ENCODE measurements around the gene BANF2. TPM values are rescaled to one million over a fixed set of nuclear protein-coding genes. Genes with fewer than 3 reads are reported as not detected.

BANF2 gene
- total and polyA plus RNA-seq, 2 of the 8 experiments (the other 6 are each of a cell fraction or from before 2014, with no cell fraction given): not detected

DNA sequence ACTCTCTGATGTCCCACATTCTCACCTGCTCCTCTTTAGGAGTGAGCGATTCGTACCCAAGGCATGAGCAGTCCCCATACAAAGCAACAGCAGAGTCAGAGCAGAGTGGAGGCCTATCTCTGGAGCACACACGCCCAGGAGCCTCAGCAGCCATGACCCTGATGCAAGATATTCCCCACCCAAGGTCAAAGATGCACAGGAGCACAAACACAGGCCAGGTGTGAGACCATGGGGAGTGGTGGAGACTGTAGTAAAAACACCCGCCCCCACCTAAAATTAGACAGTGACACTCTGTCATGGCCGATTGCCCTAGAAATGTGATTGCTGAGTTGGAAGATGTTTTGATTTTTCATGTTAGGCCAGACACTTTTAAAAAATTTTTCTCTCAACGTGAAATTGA is 39.1 kb upstream of the BANF2 start:
- H3K23ac ChIP-seq (ENCODE audit: insufficient read length): no peak overlapping the region
- H4K20me1 ChIP-seq (replicated peaks in 1 of 2; ENCODE audit: control insufficient read depth in 1 of 2, insufficient read depth in 2 of 2, low read length in 2 of 2): peaks cover 0 to 8% of the 10 kb centered on the region in 2 experiments
- H3K9me3 ChIP-seq (ENCODE audit: insufficient read depth in 2 of 2, low read depth in 1 of 2, low read length in 1 of 2): peaks cover 6 to 13% of the 10 kb centered on the region in 2 experiments
- no peak overlapping the region for H2BK5ac ChIP-seq (ENCODE audit: low read depth, low read length)
- H3K23me2 ChIP-seq (ENCODE audit: low read depth, low read length): no peaks in the 10 kb centered on the region
- H3K18ac ChIP-seq (ENCODE audit: extremely low read depth, low read length): no peak overlapping the region
- no peak overlapping the region for H3K27ac ChIP-seq (ENCODE audit: low read depth, low read length)
- peaks cover 0 to 20% (median 10%) of the 10 kb centered on the region in 4 experiments; a peak in 5 of 8 replicates for H3K36me3 ChIP-seq (ENCODE audit: control insufficient read depth in 2 of 4, insufficient read depth in 4 of 4, low read length in 3 of 4)
- WGBS, 2 experiments (ENCODE audit: extremely low coverage in 1 of 2, insufficient coverage in 1 of 2, insufficient read length in 1 of 2, insufficient replicate concordance in 2 of 2, low coverage in 1 of 2, low lambda C conversion rate in 2 of 2, missing lambda C conversion rate in 1 of 2): 95% methylated on average over 6 of the region's 6 CpGs; no CpG with 5 or more reads in 1 of the 2 experiments
- no peak overlapping the region for H2AFZ ChIP-seq (ENCODE audit: low read length)
- H4K8ac ChIP-seq (ENCODE audit: extremely low read depth, insufficient read depth, low read length): no peak overlapping the region
- H4K5ac ChIP-seq (ENCODE audit: insufficient read length, low read depth, low read length): no peak overlapping the region
- no peak overlapping the region for H2BK12ac ChIP-seq (ENCODE audit: low read depth, low read length)
- ChIA-PET CTCF (ENCODE audit: partially characterized antibody) (interaction anchor here (0.7 kb wide), 1 partner anchor 156 kb away, joined by 3 read pairs; no protein-coding TSS in a partner anchor), POLR2A (ENCODE audit: partially characterized antibody) (no interaction called here)
- H4K91ac ChIP-seq (replicated peaks; ENCODE audit: insufficient read length, low read length): no peak overlapping the region
- H3K4ac ChIP-seq (replicated peaks; ENCODE audit: insufficient read length, low read depth, low read length): no peak overlapping the region
- H3K79me1 ChIP-seq (ENCODE audit: low read depth, low read length): peaks cover 12% of the 10 kb centered on the region
- H3K27me3 ChIP-seq (replicated peaks in 1 of 4; ENCODE audit: control insufficient read depth in 3 of 4, extremely low read depth in 1 of 4, insufficient read depth in 3 of 4, low read length in 3 of 4): no peaks in the 10 kb centered on the region
- no peak overlapping the region for H3K9ac ChIP-seq (replicated peaks in 1 of 4; ENCODE audit: extremely low read depth in 1 of 4, low read depth in 3 of 4, low read length in 3 of 4)
- DNase-seq (ENCODE audit: low read depth in 1 of 2, low spot score in 2 of 2) (no peak), FAIRE-seq (no peak)
- H3K4me3 ChIP-seq (ENCODE audit: extremely low read depth in 1 of 4, insufficient read depth in 2 of 4, low read depth in 3 of 4, low read length in 4 of 4): no peak overlapping the region
- H3K4me1 ChIP-seq (replicated peaks in 1 of 4; ENCODE audit: control insufficient read depth in 3 of 4, insufficient read depth in 4 of 4, low read length in 3 of 4): peaks cover 5 to 10% (median 7%) of the 10 kb centered on the region in 4 experiments; a peak in 5 of 7 replicates
- H2BK120ac ChIP-seq (replicated peaks; ENCODE audit: low read depth, low read length): no peak overlapping the region
- no peak overlapping the region for H2BK15ac ChIP-seq (ENCODE audit: low read length)
- H2AK5ac ChIP-seq (ENCODE audit: low read depth, low read length): no peak overlapping the region
- no peak overlapping the region for H3K4me2 ChIP-seq (ENCODE audit: insufficient read depth in 1 of 2, low read depth in 2 of 2, low read length in 2 of 2)
- no peak overlapping the region for H2BK20ac ChIP-seq (ENCODE audit: low read length)
- peaks cover 8 to 79% of the 10 kb centered on the region in 2 experiments for H3K79me2 ChIP-seq (ENCODE audit: control insufficient read depth in 1 of 2, insufficient read depth in 2 of 2, low read length in 2 of 2)
- H3K14ac ChIP-seq (ENCODE audit: insufficient read length): no peak overlapping the region
- H3K56ac ChIP-seq (replicated peaks; ENCODE audit: insufficient read length, low read depth, low read length): no peak overlapping the region
- TF ChIP-seq GTF2F1 (IDR thresholded peaks at IDR 0.05; ENCODE audit: borderline replicate concordance, low read depth, low read length): no peak
- no peak for TF ChIP-seq HDAC2 (IDR thresholded peaks at IDR 0.05; ENCODE audit: borderline replicate concordance in 1 of 2, low read depth in 2 of 2, low read length in 2 of 2)
- no peak for TF ChIP-seq CEBPB (IDR thresholded peaks at IDR 0.05; ENCODE audit: low read depth, low read length)
